ENCODE results near the gene BMPER.

BMPER gene

DNA sequence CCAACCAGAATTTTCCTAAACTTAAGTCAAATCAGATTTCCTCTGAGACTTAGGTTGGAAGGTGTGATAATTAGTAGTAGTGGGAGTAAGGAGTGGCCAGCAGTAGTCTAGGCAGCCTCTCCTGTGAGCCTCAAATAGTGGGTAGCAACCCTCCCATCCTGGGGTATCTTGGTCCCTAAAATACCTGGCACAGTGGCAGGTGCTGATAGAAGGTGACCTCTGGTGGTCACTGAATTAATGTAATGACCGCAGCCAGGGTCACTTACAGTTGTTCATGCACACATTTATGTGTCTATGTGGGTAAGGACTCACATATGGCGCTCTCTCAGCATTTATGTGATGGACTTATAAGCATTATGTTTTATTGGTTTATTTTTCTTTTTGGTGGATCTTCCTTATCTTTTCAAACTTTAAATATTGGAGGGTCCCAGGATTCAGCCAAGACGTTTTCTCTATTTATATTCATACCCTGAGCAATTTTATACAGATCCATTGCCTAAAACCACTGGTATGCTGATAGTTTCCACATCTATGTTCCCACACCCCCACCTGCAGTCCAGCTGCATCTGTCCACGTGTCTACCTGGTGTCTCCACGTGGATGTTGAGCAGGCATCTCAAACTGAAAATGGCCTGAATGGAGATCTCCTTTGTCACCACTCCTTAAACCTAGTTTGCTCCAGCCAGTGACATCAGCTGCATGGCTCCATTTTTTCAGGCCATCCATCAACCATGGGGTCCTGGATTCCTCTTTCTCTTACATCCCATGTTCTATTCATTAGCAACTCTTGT lies 18.3 kb downstream of the BMPER start:
- no peak for DNase-seq

DNA sequence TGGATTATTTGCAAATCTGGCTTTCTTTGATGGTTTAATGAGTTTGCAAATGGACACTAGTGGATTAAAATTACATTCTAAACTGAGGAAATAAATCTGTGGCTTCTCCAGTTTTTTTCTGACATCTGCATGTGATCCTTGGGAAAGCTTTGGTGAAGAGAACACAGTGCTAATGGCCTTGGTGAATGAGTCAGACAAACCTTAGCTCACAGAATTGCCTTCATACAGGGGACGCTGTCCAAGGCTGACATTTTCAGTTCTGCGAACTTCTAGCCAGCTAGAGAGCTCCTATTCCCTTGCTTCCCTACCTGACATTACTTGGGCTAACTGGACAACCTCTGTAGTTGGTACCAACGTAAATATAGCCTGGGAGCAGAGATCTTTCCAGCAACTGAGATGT lies 21.2 kb downstream of the BMPER start:
- no peak for DNase-seq

DNA sequence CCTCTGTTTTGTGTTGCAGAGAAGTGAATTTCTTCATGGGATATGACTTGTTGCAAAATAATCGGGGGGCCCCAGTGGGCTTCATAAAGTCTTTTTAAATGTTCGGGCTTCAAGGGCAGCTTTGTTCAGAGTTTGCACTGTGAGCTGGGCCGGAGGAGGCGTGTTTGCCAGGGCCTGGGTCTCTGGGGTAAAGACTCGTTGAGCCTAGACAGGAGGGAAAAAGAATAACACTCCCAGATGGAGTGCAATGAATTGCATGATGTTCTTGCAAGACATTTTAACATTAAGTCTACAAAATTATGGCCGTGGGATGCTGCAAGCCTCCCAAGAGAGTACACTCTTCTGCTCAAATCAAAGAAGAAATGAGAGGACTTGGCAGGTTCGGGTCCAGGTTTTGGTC lies 23.6 kb downstream of the BMPER start:
- DNase-seq, result no peak

DNA sequence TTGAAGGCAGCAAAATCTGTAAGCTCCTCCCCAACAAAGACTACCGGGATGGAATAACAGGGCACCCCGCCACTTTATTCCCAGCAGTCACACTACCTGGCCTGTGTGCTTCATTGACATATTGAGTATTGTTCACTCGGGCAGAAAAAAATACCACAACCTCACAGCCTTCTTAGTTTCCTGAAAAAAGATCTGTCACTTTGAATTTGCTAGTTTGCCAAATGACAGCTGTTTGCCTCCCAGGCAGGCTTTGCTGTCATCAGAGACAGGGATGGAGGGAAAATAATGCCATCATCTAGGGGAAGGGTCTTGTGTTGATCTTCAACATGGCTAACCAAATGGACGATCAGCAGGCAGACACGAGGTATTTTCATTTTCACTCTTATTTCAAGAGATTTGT lies 26.9 kb downstream of the BMPER start:
- DNase-seq, result no peak

DNA sequence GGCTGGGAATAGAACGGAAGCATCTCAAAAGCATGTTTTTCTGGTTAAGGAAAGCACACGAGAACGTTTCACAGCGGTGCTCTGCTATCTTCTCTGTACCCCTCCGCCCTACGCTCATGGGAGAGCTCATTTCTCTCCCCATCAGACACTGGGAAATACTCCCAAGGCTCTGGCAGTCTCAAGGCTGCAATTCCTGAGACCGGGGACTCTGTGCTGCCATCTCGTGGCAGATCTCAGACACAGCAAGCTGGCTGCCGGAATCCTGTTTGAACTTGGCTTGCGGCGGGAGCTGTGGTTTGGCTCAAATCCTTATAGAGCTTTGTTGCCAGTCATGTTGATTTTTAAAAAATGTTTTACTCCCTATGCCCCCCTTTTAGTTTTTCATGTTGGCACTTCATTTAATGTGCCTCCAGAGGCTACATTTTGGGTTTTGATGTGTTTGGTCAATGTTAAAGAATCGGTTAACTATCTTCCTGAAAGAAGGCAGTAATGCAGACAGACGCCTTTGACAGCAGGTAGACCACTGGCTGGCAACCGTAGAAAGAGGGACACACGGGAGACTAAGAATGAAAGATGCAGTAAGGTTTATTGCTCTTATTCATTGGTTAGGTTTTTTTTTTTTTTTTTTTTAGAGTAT lies 27.6 kb downstream of the BMPER start:
- DNase-seq, result peak; percentile 31 to 55

DNA sequence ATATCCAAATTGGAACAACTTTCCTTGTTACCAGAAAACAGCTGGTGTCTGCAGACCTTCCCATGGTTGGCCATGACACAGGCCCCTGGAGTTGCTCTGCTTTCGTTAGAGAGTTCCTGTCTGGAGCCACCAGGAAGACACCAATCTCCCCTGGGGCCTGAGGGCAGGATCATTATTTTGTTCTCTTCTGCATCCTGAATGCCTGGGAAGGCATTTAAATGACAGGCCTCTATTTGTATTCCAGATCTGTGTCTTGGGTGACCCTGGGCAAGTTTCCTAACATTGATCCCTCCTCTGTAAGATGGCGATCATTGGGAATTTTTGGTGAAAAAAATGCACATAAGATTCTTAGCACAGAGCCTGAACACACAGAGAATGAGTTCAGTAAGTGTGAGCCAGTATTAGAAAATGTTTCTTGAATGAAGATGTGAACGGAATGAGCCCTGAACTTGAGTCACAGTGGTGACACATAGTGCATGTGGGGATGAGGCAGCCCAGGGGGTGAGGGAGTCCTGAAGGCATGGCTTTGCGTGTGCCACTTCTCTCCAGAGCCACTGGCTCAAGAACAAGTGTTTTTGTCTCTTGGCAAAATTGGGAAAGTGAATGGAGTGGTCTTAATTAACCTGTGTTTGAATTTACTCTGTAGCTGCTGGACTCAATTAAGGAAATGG lies 28.4 kb downstream of the BMPER start:
- DNase-seq, result no peak

DNA sequence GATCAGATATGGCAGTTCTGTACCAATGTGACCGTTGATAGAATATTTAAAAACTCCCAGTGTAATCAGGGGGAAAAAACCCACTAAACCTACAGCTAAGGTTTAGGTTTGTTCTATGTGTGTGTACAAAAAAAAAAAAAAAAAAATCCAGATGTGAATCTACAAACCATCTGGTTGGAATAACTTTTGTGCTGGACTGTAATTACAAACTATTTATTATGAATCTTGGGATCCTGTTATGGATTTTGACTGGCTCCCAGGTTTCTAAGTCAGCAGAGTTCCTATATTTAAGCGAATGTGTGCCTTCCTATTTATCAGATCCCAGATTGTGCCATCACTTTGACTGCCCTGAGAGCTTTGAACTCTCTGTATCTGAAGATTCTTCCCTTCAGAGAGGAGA lies 29.1 kb downstream of the BMPER start:
- no peak for DNase-seq

DNA sequence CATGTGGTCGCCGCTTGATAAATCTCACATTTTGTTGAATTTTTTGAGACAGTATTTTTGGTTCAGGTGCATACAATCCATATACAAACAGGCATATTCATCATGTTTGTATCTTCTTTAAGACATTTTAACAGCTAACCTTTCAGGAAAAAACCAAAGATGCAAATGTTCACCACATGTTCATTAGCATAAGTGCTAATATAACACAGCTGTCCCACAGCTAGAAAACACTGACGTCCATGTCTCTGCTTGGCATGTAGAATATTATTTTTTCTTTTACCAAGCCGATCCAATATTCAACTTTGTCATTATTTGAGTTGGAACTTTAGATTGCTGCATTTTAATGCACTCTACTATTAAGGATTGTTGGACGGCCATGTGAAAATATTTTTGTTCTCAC lies 31.2 kb downstream of the BMPER start:
- DNase-seq, result no peak

DNA sequence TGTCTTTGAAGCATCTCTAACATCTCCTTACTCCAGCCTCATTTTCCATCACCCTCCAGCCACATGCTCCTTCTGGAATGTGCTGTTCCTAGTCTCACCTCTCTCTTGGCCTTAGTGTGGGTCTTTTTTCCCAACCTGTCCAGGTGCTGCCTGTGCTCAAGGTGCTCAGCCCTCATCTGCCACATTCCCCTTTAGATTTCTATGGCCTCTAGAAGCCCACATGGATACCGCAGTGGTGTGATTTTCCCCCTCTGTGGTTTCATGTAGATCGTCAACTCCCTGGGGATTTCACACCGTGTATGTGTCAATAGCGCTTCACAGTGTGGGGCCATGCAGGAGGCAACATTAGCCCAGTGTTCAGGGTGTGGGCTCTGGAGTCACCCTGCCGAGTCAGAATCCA lies 32.5 kb downstream of the BMPER start:
- DNase-seq, result no peak

DNA sequence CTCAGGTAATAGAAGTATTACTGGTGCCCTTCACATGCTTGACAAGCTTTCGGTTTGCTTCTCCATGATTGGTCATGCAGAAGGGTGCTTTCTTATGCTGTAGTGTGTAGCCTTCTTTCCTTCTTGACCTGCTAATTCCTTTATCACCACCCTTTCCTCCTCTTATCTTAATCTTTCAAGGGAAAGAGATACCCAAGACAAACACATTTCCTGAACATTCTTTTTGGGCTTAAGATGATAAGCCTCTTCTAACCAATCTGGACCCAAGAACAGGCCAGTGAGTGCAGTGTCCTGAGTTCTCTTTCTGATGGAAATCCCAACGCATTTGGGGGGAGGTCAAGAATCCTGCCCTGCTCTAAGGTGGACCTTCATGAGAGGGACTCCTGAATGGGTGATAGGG lies 33.8 kb downstream of the BMPER start:
- no peak for DNase-seq

DNA sequence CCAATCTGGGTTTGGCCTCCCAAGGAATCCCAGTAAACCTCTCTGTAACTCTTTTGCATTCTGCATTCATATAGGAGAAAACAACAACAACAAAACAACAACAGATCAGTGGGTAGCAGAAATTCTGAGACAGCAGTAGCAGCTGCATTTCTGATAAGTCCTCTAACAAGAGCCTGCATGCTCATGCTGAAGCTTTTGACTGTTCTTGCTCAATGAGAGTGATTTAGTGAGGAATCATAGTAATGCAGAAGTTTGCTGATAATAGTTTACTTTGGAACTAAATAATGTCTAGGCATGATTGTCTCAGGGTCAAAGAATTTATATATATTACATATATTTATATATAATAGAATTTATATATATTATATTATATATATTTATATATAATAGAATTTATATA lies 35.2 kb downstream of the BMPER start:
- no peak for DNase-seq

DNA sequence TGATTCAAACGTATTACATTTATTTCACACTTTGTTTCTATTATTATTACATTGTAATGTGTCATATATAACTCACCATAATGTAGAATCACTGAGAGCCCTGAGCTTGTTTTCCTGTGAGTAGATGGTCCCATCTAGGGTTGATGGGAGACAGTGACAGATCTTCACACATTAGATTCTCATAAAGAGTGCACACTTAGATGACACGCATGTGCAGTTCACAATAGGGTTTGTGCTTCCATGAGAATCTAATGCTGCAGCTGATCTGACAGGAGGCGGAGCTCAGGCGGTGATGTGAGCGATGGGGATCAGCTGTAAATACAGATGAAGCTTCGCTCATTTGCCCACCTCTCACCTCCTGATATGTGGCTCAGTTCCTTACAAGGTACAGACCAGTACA lies 36.1 kb downstream of the BMPER start:
- no peak for DNase-seq

DNA sequence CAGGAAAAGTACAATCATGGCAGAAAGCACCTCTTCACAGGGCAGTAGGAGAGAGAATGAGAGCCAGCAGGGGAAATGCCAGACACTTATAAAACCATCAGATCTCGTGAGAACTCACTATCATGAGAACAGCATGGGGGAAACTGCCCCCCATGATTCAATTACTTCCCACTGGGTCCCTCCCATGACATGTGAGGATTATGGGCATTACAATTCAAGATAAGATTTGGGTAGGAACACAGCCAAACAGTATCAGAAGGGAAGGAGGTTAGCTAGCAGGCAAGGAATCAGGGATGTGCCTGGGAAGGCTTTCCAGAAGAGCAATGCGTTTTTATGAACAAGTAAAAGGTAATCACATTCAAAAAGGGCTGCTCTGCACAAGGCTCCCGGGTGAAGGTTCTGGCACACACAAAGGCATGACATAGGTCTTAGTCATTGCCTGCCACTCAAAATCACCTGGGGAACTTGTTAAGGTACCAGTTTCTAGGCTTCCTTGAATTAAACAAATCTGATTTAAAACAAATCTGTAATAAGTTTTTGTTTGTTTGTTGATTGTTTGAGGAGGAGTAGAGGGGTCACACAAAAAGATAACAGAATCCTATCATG lies 40.9 kb downstream of the BMPER start:
- no peak for DNase-seq

DNA sequence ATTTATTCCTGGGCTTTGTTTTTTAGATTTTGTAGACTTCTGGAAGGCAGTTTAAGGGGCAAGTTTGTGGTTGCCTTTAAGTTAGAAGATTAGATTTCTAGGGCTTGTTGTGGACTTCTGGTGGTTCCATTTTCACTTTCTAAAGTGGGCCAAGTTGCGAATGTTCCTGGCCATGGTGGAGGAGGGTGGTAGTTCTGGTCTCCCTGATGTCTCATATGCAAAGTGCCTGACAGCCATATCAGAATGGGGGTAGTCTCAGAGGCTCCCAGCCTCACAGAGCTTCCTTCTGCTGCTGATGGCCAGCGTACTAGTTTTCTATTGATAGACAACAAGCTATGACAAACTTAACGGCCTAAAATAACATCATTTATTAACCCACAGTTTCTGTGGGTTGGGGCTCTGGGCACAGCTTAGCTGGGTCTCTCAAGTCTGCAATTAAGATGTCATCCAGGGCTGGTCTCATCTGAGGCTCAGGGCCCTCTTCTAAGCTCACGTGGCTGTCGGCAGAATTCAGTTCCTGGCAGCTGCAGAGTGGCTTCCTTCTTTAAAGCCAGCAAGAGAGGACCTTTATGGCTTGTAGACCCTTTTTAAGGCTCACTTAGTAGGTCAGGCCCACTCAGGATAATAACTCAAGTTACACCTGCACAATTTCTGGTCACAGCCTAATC lies 44.8 kb downstream of the BMPER start:
- no peak for DNase-seq

DNA sequence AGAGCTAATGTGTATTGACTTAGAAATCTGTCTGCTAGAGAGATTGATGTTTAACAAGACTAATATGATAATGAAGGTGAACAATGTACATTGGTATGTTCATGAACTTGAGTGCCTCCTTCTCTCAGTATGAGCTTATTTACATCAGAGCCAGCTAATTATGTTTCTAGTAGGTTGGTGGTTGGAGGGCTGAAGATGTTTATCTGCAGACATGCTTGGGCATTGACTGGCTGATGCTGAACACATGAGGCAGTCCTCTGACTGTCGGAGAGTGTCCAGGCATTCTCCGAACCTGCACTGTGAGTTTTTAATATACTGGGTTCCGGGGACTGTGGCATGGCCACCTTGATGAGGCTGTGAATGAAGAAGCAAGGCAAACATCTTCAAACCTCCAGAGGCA lies 47.5 kb downstream of the BMPER start:
- DNase-seq, result no peak

DNA sequence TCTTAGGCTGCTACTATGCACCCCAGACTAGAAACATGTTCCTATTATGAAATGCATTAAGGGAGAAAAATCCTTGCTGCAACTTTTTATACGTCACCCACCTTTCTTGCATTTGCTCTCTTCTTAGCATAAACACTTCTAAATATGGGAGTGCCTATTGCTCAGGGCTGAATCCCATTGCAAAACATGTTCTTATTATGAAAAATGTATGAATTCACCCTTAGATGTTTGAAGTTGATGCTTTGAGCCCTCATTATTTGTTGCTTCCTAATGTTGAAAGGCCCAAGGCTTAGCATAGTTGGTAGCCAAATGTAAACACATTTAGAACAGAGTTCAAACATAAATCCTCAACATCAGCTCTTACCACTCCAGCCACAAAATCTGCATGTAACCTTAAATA lies 52.8 kb downstream of the BMPER start:
- no peak for DNase-seq

DNA sequence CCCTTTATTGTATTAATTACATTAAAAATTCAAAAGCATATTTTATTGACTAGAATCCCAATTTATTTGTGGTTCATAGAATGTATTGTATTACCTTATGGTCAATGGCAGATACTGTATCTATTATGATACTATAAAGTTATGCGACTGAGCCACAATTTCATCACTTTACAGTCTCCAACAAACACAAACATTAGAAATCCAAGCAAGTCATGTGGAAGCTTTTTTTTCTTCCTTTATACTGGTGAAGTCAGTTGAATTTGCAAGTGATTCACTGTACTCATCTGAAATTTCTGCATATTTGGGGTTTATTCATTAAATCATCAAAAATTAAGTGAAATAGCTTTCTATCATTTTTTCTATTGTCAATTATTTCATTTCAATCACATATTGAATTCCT lies 54.3 kb downstream of the BMPER start:
- DNase-seq, result no peak

DNA sequence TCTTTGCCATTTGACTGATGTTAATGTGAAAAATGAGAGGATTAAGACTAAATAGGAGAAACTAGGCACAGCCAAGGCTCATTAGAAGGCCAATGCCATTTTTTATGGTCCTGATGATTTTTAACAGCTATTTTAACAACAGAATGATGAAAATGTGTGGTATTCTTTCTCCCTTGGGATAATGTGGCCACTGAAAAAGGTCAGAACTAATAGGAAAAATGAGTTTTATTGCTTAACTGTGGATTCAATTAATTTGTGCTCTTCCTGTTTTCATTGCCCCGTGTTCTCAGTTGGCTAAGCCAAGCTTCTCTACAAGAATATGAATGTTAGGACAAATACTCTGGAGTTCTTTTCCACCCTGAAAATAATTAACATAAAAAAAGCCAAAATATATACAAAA lies 56.6 kb downstream of the BMPER start:
- no peak for DNase-seq

DNA sequence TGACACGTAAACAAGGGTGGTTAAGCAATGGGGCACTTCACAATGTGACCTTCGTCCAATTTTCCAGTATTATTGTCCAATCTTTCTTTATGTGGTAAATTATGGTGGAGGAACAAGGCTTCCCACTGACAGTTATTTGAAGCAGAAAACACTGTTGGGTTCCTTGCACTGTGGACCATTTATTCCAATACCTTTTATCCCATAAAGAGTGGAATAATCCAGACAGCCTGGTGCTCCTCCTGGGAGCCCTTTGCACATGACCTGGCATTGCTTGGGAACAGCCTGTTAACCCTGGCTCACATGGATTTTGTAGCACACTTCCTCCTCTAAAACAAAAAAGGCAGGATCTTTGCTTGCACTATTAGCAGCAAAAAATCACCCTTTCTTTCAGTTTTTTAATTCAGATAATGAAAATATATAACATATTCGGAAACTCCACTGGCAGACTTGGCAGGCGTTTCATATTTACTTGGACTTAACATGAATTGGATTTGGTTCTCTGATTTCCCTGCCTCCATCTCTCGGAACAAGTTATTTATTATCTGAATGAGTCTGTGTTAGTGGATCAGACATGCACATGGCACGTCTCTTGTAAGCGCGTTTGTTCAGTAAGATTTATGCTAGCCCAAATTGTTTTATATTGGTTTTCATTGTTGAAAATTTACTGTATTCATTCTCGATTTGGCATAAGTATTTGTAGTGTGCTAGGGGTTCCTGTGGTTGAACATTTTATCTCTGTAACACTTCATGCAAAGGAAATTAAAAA lies 59.3 kb downstream of the BMPER start:
- DNase-seq, result no peak

DNA sequence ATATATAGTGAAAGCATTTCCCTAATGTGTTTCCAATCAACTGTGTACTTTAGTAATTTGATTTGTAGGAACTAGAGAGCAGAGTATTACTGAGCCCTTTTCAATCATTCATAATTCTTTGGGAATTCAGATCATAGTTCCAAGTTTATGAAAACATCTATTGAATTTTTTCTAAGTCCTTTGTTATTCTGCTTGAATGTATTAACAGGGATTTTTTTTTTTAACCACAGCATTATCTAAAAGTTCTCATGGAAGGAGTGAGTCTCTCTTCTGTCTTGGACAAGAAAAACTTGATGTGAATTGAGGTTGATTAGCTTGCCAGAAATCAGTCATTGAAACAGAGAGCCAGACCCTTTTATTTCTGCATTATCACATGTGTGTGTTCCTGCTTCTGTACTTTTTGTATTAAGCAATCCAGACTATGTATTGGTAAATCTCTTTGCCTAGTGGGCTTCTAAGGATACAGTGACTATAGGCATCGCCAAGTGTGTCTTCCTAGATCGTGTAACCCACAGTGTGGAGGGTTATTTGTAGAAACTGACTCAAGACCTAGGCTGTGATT lies 59.9 kb downstream of the BMPER start:
- no peak for DNase-seq

DNA sequence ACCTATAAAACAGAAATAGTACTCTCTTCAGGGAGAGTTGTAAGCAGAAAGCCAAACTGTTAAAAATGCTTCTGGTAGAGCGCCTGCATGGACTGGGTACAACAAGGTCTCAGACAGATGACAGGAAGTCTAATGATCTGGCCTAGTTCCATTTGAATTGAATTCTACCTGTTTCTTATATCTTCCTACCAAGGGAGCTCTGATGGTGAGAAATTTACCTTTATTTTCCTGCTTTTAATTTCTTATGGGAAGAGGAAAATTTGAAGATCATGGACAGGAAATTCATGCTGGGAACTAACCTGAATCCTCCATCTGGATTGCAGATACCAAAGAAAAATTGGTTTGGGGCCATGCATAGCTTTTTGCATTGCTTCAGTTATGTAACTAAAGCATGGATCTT lies 63.3 kb downstream of the BMPER start:
- DNase-seq, result no peak

DNA sequence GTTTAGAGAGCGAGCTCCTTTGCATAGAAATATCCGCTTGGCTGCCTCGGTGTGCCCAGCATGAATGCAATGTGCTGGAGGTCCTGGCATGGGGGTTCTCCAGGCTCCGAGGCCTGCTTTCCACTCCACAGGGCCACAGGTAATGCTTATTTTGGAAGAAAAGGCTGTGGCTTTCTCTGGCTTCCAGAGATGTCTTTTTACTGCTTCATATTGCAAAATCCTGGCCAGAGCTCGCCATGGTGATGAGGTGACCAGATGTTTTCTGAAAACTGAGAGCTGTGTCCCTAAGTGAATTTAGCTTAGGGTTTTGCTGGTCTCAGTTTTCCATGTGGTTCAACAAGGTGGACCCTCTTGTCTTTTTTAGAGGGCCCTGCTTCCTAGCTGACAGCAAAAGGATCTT lies 65.2 kb downstream of the BMPER start:
- no peak for DNase-seq
